ENCODE data around the gene NUDCD2.

DNA sequence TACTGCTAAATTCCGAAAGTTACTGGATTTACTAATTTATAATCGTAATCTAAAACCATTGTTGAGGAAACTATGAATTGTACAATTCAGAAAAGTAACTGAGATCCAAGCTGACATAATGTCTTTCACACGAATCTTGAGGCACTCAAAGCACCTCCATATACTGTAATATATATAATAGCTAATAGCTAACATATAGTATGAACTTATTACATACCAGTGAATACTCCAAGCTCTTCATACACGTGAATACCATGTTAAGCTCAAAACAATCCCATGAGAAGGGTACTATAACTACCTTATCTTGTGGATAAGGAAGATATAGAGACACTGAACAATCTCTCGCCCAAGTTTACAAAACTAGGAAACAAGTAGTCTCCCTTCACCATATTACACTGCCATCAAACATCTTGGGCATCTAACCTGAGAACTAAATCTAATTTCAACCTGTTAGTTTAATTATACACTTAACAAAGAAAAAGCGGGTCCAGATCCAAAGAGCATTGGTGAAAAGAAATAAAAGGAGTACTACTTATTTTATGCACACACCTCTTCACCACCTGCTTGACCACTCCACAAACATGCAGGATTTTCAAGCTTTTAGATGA, 1.0 kb downstream of the NUDCD2 start:
- TF ChIP-seq, protein P1, sequence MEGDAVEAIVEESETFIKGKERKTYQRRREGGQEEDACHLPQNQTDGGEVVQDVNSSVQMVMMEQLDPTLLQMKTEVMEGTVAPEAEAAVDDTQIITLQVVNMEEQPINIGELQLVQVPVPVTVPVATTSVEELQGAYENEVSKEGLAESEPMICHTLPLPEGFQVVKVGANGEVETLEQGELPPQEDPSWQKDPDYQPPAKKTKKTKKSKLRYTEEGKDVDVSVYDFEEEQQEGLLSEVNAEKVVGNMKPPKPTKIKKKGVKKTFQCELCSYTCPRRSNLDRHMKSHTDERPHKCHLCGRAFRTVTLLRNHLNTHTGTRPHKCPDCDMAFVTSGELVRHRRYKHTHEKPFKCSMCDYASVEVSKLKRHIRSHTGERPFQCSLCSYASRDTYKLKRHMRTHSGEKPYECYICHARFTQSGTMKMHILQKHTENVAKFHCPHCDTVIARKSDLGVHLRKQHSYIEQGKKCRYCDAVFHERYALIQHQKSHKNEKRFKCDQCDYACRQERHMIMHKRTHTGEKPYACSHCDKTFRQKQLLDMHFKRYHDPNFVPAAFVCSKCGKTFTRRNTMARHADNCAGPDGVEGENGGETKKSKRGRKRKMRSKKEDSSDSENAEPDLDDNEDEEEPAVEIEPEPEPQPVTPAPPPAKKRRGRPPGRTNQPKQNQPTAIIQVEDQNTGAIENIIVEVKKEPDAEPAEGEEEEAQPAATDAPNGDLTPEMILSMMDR (conservative IDR thresholded peaks at IDR 0.05; ENCODE audit: low read length), result no peak
- TF ChIP-seq EZH2phosphoT487 (IDR thresholded peaks at IDR 0.05; ENCODE audit: borderline replicate concordance, low read depth, low read length), result no peak
